NB4 (cell line): ENCODE measurements around the gene CCDC102B.
"Not testable (repeated sequence)": the region's sequence is repeated elsewhere in the genome, so short reads cannot be mapped to it uniquely, and the experiment has no call there.

Experiments used
- DNase-seq: peaks from one replicate; pipeline ENCODE4 v3.0.0; 2010; ENCODE audit warnings: low read depth
- H3K4me3 ChIP-seq: one replicate; pipeline ENCODE4 v1.5.1; 2011; ENCODE audit warnings: mild to moderate bottlenecking, low read depth, low read length, moderate library complexity
- CTCF ChIP-seq: IDR thresholded peaks from one replicate; pipeline ENCODE4 v1.5.1; 2012; ENCODE audit warnings: low read depth, low read length
- MAX ChIP-seq: IDR thresholded peaks from 2 replicates; pipeline ENCODE4 v1.6.1; 2011; ENCODE audit warnings: low read depth, low read length
- MYC ChIP-seq: IDR thresholded peaks from 2 replicates; pipeline ENCODE4 v1.6.1; 2011; ENCODE audit warnings: low read depth, low read length
- POLR2A ChIP-seq: IDR thresholded peaks from 2 replicates; pipeline ENCODE4 v1.6.1; 2011; ENCODE audit warnings: mild to moderate bottlenecking; ENCODE audit not compliant: insufficient read length; ENCODE audit errors: extremely low read depth

The CCDC102B gene

GRCh38 chr18:68935686-68936085, 137.8 kb downstream of the CCDC102B start:
- no peak for DNase-seq
- no peak overlapping the region for H3K4me3 ChIP-seq
- TF ChIP-seq POLR2A (no peak), MYC (no peak), CTCF (no peak), MAX (no peak)

- DNase-seq: no peak
- TF ChIP-seq CTCF (no peak), MAX (no peak), POLR2A (no peak), MYC (no peak)
- no peak overlapping the region for H3K4me3 ChIP-seq
These were observed 139.2 kb downstream of the CCDC102B start for GRCh38 chr18:68937029-68937599.

- TF ChIP-seq MYC: no peak
- no peak for TF ChIP-seq POLR2A
- TF ChIP-seq MAX: no peak
- no peak for TF ChIP-seq CTCF
- H3K4me3 ChIP-seq: no peak overlapping the region
- no peak for DNase-seq
These were observed 142.2 kb downstream of the CCDC102B start for GRCh38 chr18:68940039-68940438.

GRCh38 chr18:68940754-68941153, 142.9 kb downstream of the CCDC102B start:
- H3K4me3 ChIP-seq: no peak overlapping the region
- no peak for DNase-seq
- TF ChIP-seq MAX: no peak
- TF ChIP-seq MYC: no peak
- no peak for TF ChIP-seq CTCF
- no peak for TF ChIP-seq POLR2A

- DNase-seq: no peak
These were observed 144.3 kb downstream of the CCDC102B start for GRCh38 chr18:68942230-68942629.

GRCh38 chr18:68943861-68944260, 146.0 kb downstream of the CCDC102B start:
- H3K4me3 ChIP-seq, DNase-seq: not testable (repeated sequence)

More at GRCh38 chr18:68942230-68942629, 144.3 kb downstream of the CCDC102B start:
- H3K4me3 ChIP-seq: no peak overlapping the region
- no peak for TF ChIP-seq POLR2A
- TF ChIP-seq MAX: no peak
- TF ChIP-seq MYC: no peak
- TF ChIP-seq CTCF: no peak
